GM19452 (cell line): Measurements from ENCODE around the gene CCDC183.
"Not testable (repeated sequence)": the region's sequence is repeated elsewhere in the genome, so short reads cannot be mapped to it uniquely, and the experiment has no call there.

Source experiments
- ATAC-seq: cut with Tn5 transposase; IDR thresholded peaks from one replicate; pipeline ENCODE4 v1.9.1; 2021; ENCODE audit not compliant: unreplicated experiment

Gene CCDC183

DNA sequence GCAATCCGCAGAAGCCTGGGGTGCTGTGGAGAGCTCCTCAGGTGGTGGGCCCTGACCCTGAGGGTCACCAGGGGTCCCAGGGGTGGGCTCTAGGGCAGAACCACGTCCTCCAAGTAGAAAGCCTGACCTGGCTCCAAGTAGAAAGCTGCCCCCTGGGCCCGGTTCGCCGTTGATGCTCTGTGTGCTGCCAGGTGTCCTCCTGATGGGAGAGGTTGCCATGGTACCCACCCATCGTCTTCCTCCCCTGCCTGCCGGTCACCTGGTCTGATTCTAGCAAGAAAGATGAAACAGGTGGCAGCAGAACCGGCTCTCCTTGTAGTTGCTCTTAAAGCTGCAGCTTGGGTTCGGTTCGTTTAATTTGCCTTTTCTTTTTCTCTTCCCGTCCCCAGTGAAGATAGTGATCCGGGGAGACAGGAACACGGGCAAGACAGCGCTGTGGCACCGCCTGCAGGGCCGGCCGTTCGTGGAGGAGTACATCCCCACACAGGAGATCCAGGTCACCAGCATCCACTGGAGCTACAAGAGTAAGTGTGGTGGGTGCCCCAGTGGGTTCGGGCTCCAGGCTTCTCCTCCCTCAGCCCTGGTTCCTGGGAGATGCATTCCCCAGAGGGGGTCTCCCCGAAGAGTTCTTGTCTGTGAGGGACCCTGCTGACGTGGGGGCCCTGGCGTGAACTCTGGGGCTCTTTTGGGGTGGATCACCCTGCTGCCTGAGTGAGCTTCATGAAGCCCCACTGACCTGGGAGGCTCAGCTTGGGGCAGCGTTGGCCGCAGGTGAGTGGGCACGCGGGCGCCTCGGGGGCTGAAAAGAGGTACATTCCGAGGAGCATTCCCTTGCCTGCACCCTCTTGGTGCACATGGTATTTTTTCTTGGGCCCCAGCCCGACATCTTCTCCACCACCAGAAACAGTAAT, 27.3 kb downstream of the CCDC183 start:
- ATAC-seq, result no peak

DNA sequence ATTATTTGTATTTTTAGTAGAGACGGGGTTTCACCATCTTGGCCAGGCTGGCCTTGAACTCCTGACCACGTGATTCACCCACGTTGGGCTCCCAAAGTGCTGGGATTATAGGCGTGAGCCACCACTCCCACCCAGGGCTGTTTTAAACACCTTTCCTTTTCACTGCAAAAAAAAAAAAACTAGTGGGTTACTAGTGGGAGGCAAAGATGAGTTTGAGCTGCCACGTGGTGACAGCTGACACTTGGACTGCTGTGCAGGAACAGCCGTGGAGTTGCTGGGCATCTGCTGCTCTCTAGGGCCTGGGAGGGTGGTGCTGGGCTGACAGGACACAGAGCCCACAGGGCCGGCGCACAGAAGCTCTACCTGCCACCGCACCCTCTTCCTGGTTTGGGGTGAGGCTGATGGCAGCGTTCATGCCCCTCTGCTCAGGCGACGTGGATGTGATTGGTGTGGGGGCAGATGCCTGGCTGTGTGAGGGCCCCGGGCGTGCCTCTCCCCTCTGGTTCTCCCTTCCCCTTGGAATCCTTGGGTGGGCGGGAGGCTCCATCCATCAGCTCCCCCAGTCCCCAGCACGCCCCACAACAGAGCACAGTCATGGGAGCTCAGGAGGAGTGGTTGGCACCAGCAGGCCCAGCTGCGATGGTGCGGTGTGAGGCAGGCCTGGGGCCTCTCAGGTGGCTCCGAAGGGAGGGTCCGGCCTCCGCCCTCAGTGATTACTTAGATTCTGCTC, 28.5 kb downstream of the CCDC183 start:
- ATAC-seq, result no peak

DNA sequence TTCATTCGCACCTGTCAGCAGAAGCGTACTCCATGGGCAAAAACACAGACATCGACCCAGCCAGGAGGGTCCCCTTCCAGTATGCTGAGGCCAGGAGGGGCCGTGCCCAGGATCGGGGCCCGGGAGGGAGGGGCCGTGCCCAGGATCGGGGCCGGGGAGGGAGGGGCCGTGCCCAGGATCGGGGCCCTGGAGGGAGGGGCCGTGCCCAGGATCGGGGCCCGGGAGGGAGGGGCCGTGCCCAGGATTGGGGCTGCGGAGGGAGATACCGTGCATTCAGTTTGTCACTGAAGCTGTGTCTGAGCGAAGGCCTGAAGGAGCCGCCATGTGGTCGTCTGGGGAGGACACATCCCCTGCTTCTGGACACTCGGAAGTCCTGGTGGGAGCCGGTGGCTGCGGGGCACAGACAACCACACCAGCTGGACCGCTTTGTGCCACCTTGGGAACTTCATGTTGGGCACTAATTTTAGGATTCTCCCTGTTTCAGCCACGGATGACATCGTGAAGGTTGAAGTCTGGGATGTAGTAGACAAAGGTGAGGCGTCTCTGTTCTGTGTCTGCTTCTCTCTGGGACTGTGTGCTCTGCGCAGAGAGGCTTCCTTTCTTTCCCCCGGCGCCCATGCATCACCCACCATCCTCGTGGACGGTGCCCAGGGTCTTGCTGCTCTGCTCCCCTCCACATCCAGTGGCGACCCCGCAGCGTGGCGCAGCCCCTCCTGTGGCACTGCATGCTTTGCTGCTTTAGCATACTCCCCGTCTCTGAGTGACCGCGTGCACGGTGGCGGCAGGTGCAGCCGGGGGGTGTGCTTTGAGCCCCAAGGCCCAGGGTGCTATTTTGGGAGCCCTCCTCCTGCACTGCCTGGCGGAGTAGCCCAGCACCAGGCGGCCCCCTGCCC, 29.4 kb downstream of the CCDC183 start:
- no peak for ATAC-seq

DNA sequence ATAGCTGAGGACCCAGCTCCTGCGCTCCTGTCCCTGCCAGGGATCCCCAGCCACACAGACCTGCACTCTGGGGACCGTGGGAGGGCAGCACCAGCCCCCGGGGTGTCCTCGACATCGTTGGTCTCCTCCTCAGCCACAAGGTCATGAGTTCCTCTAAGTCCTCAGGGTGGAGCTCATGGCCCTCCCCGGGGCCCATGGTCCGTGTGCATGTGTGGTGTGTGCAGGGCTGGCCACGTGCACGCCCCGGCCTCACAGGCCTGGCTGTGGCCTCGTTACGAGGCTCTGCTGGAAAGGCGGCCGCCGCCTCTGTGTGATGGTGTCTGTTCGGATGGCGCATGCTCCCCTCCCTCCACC, 30.0 kb downstream of the CCDC183 start:
- no peak for ATAC-seq

DNA sequence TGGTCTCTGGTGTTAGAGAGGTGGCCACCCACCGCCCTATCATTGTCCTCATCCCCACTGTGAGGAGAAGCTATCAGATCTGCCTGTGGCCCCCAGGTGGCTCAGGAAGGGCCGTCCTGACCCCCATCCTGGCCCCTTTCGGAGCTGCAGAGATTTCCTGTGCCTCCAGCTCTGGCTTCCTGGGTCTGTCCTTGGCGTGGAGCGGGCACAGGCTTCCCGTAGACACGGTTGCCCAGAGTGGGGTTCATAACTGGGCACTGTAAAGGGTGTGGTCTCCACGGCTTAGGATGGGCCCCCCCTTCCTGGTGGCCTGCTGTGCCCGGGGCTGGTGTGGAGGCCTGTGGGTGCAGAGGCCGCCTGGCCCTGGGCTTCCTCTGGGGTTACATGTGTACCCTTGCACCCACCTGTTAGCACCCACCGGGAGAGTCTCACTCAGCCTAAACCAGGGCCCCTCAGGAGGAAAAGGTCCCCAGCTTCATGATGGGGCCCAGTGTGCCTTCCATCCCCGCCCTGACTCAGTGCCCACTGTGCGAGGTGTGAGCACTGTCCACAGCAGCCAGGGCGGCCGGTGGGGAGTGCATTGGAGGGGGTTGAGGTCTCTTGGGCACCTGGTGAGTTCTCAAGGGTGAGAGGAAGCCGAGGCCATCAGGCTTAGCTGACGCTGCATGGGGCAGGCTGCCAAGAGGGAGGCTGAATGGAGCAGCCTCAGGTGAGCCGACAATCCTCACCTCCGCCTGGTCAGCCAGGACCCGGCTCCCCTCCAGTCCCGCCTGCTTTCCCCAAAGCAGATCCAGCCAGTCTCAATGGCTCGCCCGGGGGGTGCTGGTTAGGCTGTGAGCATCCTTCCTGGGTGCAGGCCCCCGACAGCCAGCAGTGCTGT, 30.8 kb downstream of the CCDC183 start:
- no peak for ATAC-seq

DNA sequence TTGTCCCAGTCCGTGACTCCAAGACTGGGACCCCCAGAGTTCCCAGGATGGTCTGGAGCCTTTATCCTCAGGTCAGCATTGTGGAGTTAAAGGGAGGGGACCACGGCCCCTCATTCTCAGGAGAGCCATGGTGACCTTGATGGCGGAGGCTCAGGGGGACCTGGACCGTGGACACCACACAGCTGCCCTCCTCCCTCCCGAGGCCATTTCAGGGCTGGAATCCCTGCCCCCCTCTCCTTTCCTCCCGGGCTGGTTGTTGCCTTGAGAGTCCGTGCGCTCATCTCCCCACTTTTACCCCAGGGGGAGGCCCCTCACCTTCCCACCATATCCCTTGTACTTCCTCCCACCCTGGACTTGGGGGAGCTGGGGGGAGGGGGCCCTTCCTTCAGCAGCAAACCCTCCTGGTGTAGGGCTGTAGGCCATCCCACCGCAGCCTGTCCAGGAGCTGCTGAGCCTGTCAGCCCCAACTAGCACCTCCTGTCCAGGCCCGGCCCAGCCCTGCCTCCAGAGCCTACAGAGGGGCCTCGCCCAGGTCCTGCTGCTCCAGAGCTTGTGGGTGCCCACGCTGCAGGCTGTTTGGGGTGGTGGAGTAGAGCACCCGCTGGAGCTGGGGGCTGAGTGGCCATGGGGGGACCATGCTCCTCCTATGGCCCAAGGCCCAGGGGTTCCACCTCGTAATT, 31.8 kb downstream of the CCDC183 start:
- no peak for ATAC-seq

DNA sequence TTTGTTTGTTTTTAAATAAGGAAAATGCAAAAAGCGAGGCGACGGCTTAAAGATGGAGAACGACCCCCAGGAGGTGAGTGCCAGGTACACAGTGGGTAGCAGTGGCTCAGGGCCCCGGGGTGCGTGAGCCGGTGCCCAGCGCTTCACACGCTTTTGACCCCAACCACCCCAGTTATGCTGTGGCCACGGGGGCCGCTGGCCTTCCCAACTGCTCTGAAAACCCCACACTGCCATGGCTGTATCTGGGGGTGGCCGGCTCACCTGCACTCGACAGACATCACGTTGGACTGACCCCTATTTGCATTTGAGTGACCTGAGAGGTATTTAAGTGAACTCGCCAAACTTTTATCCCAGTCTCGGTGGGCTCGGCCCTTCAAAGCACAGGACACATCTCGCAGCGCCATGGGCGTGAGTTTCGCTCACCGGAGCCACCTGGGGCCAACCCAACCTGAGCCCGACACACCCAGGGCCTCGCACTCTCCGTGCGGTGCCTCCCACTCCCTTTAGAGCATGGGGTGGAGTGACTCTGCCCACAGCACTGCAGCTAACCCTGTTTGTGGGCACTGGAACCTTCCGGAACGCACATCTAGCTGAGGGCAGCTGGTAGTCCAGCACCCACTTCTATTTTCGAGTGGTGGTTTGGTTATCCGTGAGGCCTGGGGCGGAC, 32.5 kb downstream of the CCDC183 start:
- no peak for ATAC-seq

DNA sequence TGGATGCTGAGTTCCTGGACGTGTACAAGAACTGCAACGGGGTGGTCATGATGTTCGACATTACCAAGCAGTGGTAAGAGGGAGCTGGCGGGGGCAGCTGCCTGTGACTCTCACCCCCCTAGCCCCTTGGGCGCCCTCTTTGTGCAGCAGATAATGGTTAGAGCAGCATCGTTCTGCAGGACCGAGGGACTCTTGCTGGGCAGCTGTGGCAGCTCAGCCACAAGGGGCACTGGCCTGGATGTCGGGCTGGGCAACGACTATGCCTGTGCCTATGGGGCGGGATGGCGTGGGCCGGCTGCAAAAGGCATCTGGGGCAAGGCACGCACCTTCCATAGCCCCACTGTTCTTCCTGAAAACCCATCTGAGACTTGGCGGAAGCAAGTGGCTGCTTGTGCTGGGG, 33.3 kb downstream of the CCDC183 start:
- no peak for ATAC-seq

DNA sequence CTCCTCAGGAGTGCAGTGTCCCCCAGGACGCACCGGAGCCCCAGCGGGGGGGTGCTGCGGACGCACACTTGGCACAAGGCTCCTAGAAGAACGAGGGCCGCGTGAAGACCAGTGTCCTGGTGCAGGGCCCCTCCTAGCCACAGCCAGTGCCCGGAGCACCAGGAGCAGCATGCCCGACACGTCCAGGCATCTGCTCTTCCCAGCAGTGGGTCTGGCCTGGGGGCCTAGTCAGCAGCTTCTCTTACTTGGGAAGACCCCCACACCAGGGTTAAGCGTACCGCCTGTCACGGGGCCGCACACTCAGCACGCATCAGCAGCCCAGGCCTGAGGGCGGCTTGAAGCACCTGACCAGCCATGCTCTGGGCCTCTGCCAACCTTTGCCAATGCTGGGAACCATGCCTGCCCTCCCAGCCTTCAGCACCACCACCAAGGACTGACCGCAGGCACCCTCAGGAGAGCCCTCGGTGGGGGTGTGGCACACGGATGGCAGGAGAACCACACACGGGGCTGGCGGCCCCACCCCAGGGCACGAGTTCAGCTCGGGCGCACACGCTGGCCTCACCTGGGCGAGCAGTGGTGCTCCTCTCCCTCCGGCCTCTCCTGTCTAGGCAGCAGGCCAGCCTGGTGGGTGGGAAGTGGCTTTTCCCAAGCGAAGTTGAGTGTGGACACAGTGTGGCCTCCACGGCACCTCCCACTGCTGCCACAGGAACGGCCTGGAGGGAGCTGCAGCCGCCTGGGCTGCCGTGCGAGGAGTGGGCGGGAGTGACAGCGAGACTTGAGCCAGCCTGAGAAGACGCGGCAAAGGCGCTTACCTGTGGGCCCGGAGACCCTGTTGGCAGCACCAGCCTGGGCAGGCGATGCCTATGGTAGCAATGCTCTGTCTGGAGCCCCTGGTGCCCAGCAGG, 34.1 kb downstream of the CCDC183 start:
- ATAC-seq, result no peak

DNA sequence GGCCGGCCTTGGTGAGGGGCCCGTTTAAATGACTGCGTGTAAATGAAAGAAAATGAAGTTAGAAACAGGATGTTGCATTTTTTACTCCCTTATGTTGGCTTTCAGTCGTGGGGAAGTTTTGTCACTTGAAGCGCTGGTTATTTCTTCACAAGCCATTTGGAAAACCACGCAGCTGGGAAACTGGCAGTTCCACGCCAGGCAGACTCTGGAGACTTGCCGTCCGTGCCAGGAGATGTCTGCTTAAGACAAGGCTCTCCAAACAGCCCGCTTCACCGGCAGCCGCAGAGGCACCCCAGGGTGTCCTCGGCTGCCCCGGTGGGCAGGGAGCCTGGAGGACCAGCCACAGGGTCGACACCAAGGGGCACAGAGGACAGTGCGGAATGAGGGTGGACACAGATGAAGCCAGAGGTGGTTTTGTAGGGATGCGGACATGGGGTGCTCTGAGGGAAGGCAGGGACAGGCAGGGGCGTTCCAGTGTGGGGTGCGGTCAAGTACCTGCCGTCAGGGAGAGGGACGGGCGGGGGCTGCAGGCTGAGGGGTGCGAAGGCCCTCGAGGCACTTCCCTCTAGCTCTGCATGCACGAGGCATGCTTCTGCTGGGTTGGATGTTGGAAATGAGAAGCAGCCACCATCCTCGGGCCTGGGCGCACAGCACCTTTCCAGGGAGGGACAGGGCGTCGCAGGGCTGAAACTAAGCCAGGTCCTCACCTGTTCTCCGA, 35.0 kb downstream of the CCDC183 start:
- no peak for ATAC-seq

DNA sequence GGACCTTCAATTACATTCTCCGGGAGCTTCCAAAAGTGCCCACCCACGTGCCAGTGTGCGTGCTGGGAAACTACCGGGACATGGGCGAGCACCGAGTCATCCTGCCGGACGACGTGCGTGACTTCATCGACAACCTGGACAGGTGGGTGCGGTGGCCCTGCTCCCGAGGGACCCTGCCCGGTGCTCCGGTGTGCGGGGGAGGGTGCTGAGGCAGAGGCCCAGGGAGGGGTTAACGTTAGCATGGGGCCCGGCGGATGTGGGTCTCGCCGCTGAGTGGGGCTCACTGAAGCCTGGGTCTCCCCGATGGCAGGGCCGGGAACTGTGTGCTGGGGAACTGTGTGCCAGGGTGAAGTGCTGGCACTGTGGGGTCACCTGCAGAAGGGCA, 35.6 kb downstream of the CCDC183 start:
- ATAC-seq, result no peak

DNA sequence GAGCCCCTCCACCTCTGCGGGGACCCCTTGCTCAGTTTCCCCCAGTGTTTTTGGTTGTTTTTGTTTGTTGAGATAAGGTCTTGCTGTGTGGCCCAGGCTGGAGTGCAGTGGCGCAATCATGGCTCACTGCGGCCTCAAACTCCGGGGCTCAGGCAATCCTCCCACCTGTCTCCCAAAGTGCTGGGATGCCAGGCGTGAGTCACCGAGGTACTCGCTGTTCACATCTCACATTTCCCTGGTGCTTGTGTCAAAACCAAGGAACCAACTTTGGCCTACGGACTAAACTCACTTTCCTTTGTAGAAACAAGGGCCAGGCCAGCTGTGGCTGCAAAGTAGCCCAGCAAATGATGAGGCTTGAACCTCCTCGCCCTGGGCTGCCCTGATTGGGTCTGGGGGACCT, 36.4 kb downstream of the CCDC183 start:
- ATAC-seq, result no peak

DNA sequence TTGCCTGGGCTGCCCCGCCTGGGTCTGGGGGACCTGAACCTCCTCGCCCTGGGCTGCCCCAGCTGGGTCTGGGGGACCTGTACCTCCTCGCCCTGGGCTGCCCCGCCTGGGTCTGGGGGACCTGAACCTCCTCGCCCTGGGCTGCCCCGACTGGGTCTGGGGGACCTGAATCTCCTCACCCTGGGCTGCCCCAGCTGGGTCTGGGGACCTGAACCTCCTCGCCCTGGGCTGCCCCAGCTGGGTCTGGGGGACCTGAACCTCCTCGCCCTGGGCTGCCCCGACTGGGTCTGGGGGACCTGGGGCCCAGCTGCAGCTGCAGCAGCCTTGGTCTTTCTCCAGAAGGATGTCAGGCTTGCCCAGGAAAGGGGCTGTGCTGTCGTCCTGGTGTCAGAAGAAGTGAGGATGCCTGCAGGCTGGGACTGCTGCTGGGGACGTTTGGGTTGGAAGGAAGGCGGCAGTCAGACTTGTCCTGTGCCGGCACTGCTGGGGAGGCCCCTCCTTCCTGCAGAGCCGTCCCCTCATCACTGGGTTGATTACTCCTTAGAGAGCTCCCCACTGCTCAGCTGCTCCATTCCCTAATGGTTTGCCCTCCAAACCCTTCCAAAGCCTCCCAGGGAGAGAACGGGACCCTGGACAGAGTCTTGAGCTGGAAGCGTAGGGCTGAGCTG, 37.4 kb downstream of the CCDC183 start:
- ATAC-seq, result not testable (repeated sequence)

DNA sequence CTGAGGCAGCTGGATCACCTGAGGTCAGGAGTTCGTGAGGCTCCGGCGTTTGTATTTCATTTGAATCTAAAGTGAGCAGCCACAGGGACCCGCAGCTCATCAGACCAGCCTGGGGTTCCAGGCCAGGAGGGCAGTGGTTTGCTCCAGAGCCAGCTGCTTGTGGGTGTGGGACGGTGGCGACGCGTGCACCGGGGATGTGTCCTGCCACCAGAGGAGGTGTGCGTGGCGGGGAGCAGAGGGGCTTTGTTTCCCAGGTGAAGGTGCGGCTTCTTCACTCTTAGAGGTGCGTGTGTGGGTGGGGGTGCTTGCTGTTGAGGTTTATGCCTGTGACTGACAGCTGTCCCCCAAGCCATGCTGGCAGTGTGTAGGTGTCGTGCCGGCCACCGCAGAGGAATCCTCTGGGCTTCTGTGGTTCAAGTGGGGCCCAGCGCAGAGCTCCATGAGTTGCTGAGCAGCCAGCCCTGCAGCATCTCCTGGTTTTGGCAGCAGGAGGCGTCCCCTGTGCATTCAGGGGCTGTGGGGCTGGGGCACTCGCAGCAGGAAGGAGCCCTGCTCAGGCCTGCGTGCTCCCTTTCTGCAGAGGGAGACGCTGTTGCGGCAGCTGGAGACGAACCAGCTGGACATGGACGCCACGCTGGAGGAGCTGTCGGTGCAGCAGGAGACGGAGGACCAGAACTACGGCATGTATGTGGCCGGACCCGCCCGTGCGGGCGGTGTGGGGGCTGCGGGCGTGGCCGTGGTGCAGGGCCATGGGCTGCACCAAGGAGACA, 39.2 kb downstream of the CCDC183 start:
- ATAC-seq, result no peak

DNA sequence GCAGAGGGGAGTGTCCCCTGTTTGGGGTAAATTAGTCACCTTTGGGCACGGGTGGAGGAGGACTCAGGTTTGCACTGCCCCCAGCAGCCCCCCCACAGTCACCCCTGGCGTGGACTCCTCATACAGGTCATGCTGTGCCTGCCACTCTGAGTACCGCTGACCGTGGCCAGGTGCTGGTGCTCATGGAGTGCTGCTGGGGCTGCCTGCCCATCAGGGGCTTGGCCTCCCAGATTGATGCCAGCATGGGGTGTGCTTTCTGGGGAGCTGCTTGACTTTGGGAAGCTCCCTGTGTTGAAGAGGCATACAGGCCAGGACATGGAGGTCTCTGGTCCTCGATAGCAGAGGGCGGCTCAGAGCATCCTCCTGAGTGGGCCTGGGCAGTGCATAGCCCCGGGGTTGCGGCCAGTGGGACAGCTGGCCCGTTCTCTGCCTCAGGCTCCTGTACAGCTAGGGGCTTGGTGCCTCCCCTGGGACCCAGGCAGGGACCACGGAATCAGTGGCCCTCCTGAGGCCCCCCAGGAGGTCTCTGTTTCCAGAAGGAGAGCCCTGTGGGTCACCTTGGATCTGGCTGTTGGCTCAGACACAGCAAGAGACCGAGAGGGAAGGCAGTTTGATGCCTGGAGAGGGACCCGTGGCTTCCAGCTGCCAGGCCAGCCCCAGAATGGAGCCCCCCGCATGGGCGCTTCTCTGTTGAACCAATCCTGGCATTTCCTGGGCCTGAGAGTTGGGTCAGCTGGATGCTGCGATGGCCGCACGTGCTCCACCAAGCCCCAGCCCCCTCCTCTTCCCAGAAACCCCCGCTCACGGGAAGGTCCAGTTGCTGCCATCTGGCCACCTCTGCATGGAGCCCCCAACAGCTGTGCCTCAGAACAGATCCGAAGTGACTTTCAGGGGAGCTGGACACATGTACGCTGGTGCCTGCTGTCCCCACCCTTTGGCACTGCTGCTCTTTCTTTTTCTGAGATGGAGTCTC, 40.1 kb downstream of the CCDC183 start:
- no peak for ATAC-seq
